ENCODE data around the gene MYCN. TPM values are rescaled to one million over a fixed set of nuclear protein-coding genes. Genes with fewer than 3 reads are reported as not detected.

Gene MYCN
- total RNA-seq, 2 donors from 2014 or later = 0.14 to 3.5 TPM

DNA sequence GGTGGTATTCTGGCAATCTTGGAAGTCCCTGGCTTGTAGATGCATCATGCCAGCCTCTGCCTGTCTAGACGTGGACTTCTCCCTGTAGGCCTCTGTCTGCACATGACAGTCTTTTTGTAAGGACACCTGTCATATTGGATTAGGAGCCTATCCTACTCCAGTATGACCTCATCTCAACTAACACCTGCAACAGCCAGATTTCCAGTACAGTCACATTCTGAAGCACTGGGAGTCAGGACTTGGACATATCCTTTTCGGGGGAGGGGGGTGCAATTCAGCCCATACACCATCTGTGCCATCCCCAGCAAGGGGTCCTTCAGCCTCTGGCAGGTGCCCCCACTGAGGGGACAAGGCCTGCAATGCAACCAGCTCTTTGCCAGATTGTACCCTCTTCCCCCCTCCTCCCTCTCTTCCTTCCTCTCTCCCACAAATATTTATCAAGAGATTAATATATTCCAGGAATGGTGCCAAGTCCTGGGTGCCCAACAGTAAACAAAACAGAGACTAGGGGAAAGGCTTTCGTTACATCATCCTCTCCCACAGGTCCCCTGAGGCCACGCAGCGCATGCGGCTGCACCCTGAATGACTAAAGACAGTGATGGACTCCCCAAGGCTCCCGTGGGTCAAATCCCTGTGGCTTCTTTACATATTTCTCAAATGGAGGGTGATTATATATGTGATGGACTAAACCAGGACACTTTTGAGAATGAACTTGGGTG lies 20.5 kb upstream of the MYCN start:
- WGBS = 76% methylated on average over 7 of the region's 7 CpGs
- H3K27me3 ChIP-seq (replicated peaks; ENCODE audit: insufficient read depth) = peaks cover 2% of the 10 kb centered on the region
- no peak for DNase-seq (ENCODE audit: low spot score)
- H3K27ac ChIP-seq = no peak overlapping the region
- H3K4me1 ChIP-seq (replicated peaks) = no peaks in the 10 kb centered on the region
- intact Hi-C loops (cut with DNase I) = no loop called here
- no peaks in the 10 kb centered on the region for H3K9me3 ChIP-seq
- no peaks in the 10 kb centered on the region for H3K36me3 ChIP-seq
- no peak overlapping the region for H3K4me3 ChIP-seq
- TF ChIP-seq POLR2A (IDR thresholded peaks at IDR 0.05) (no peak), CTCF (IDR thresholded peaks at IDR 0.05) (no peak), POLR2AphosphoS5 (IDR thresholded peaks at IDR 0.05) (no peak)

DNA sequence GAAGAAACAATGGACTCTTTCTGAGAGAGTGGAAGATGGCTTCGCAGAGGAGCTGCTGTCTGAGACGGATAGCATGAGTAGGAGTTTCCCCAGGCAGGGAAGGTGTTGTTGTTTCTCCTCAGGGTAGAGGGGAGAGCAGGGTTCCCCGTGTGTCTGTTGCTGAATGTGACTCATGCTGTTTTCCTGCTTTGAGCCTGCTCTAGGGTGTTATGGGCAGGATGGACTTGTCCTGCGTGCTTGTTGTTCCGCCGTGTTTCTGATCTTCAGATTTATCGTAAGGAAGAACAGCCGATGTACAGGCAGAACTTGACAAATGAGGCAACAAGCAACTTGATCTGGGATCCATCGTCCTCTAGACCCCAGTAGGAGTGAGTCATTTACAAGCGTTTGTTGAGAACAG lies 19.7 kb upstream of the MYCN start:
- H3K27me3 ChIP-seq (replicated peaks; ENCODE audit: insufficient read depth) = peaks cover 2% of the 10 kb centered on the region
- H3K4me1 ChIP-seq (replicated peaks) = no peaks in the 10 kb centered on the region
- H3K27ac ChIP-seq = no peak overlapping the region
- no peaks in the 10 kb centered on the region for H3K9me3 ChIP-seq
- H3K36me3 ChIP-seq = no peaks in the 10 kb centered on the region
- WGBS = 73% methylated on average over 10 of the region's 10 CpGs
- TF ChIP-seq CTCF (IDR thresholded peaks at IDR 0.05) (no peak), POLR2AphosphoS5 (IDR thresholded peaks at IDR 0.05) (no peak), POLR2A (IDR thresholded peaks at IDR 0.05) (no peak)
- intact Hi-C loops (cut with DNase I) = no loop called here
- no peak for DNase-seq (ENCODE audit: low spot score)
- no peak overlapping the region for H3K4me3 ChIP-seq

DNA sequence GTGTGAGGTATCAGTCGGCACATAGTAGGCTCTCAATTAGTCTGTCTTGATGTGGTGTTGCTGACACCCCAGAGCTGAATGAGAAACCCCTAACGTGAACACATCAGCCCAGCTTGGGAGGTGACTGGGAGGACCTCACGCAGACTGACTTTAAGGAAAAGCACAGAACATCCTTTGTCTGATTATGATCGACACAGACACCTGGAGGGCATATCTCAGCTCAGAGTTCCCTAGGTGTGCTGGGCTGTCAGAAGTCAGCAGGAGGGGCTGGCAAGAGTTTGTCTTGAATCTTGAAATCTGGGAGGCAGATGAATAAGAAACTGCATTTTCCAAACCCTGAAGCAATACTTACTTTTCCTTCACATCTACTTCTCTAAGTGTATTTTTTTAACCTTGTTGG lies 16.8 kb upstream of the MYCN start:
- H3K36me3 ChIP-seq = no peaks in the 10 kb centered on the region
- no peak for TF ChIP-seq CTCF (IDR thresholded peaks at IDR 0.05)
- no peak for TF ChIP-seq POLR2A (IDR thresholded peaks at IDR 0.05)
- TF ChIP-seq POLR2AphosphoS5 (IDR thresholded peaks at IDR 0.05) = no peak
- H3K9me3 ChIP-seq = no peaks in the 10 kb centered on the region
- no peaks in the 10 kb centered on the region for H3K4me1 ChIP-seq (replicated peaks)
- 54% methylated on average over 4 of the region's 4 CpGs for WGBS
- no peak overlapping the region for H3K27ac ChIP-seq
- no peaks in the 10 kb centered on the region for H3K27me3 ChIP-seq (replicated peaks; ENCODE audit: insufficient read depth)
- DNase-seq (ENCODE audit: low spot score) = no peak
- intact Hi-C loops (cut with DNase I) = no loop called here
- no peak overlapping the region for H3K4me3 ChIP-seq

GRCh38 chr2:15925819-15926218 lies 14.5 kb upstream of the MYCN start:
- no peaks in the 10 kb centered on the region for H3K36me3 ChIP-seq
- H3K9me3 ChIP-seq = no peaks in the 10 kb centered on the region
- H3K27ac ChIP-seq = no peak overlapping the region
- intact Hi-C loops (cut with DNase I) = no loop called here
- no peaks in the 10 kb centered on the region for H3K4me1 ChIP-seq (replicated peaks)
- 60% methylated on average over 3 of the region's 3 CpGs for WGBS
- no peak overlapping the region for H3K4me3 ChIP-seq
- TF ChIP-seq POLR2A (IDR thresholded peaks at IDR 0.05) (no peak), POLR2AphosphoS5 (IDR thresholded peaks at IDR 0.05) (no peak), CTCF (IDR thresholded peaks at IDR 0.05) (no peak)
- no peaks in the 10 kb centered on the region for H3K27me3 ChIP-seq (replicated peaks; ENCODE audit: insufficient read depth)
- DNase-seq (ENCODE audit: low spot score) = no peak

GRCh38 chr2:15926252-15926651 lies 14.1 kb upstream of the MYCN start:
- DNase-seq (ENCODE audit: low spot score) = no peak
- H3K36me3 ChIP-seq = no peaks in the 10 kb centered on the region
- no peak overlapping the region for H3K4me3 ChIP-seq
- no peaks in the 10 kb centered on the region for H3K27me3 ChIP-seq (replicated peaks; ENCODE audit: insufficient read depth)
- intact Hi-C loops (cut with DNase I) = no loop called here
- no peaks in the 10 kb centered on the region for H3K4me1 ChIP-seq (replicated peaks)
- 91% methylated on average over 7 of the region's 7 CpGs for WGBS
- no peaks in the 10 kb centered on the region for H3K9me3 ChIP-seq
- H3K27ac ChIP-seq = no peak overlapping the region
- no peak for TF ChIP-seq POLR2A (IDR thresholded peaks at IDR 0.05)
- TF ChIP-seq POLR2AphosphoS5 (IDR thresholded peaks at IDR 0.05) = no peak
- TF ChIP-seq CTCF (IDR thresholded peaks at IDR 0.05) = no peak

Data from prostate gland (tissue), 2 donors.